Stimulated activated naive CD8-positive, alpha-beta T cell treated with anti-CD3 and anti-CD28 coated beads, Interleukin-15, amount 100 ng/mL, for 72 hours (primary cell): Measurements from ENCODE around the gene GIMAP8.

Source experiments
- ATAC-seq: fragments of 150-1000 bp; cut with Tn5 transposase; 2 replicates; pipeline ENCODE4 v1.10.0; 2021; ENCODE audit warnings: mild to moderate bottlenecking, moderate library complexity
- DNase-seq, 2 donors: peaks; one replicate each; pipeline ENCODE4 v3.0.0; 2021 to 2022
- H3K27ac Mint-ChIP-seq, 2 donors: one replicate each; pipeline ENCODE4 v1.8.0; 2022; ENCODE audit warnings: mild to moderate bottlenecking in 2 of 2, mixed read lengths in 2 of 2, moderate library complexity in 2 of 2
- H3K27me3 Mint-ChIP-seq: one replicate; pipeline ENCODE4 v1.8.0; 2022; ENCODE audit warnings: mixed read lengths
- H3K4me1 Mint-ChIP-seq: one replicate; pipeline ENCODE4 v1.8.0; 2022; ENCODE audit warnings: mild to moderate bottlenecking, mixed read lengths
- H3K4me3 Mint-ChIP-seq, 2 donors: one replicate each; pipeline ENCODE4 v1.8.0; 2022; ENCODE audit warnings: mild to moderate bottlenecking in 2 of 2, mixed read lengths in 2 of 2, moderate library complexity in 1 of 2
- H3K9me3 Mint-ChIP-seq, 2 donors: one replicate each; pipeline ENCODE4 v1.8.0; 2022; ENCODE audit warnings: mixed read lengths in 2 of 2

Gene GIMAP8

DNA sequence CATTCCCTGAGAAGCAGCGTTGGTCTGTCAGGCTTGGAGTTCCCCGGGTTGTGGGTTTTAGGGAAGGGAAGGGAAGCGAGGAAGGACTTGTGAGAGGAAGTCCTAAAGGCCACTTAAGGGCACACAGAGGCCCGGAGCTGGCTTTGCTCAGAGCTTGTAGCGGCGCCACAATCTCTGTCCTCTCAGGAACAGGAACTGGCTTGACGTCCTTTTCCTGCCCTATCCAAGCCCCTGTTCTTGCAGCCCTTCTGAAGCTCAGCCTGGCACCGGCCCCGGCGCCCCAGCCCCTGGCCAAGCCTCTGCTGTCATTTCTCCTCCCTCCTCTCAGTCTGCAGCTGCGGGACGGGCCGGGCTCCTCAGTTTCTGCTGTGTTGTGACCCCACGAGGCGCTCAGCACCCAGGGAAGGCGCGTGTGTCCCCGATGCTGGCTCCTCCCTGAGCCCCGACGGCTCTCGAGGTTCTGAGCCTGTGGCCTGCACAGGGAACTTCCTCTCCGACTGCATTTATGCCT, at the start of gene GIMAP8:
Gene GIMAP8, plus strand, starts transcription at position 140 of the 511 bp plus-strand sequence. CDS start 16,069 bp downstream, outside the sequence.
- H3K4me1 Mint-ChIP-seq = peaks cover 78% of the 10 kb centered on the region
- peak; percentile 74 to 76 for DNase-seq
- H3K4me3 Mint-ChIP-seq = peak within 1 kb of the TSS; percentile 89 to 100
- peaks cover 0 to 6% of the 10 kb centered on the region in 2 donors for H3K9me3 Mint-ChIP-seq
- H3K27me3 Mint-ChIP-seq = no peaks in the 10 kb centered on the region
- peak within 1 kb of the TSS; percentile 98 to 99 for H3K27ac Mint-ChIP-seq
- ATAC-seq = peak; percentile 68

DNA sequence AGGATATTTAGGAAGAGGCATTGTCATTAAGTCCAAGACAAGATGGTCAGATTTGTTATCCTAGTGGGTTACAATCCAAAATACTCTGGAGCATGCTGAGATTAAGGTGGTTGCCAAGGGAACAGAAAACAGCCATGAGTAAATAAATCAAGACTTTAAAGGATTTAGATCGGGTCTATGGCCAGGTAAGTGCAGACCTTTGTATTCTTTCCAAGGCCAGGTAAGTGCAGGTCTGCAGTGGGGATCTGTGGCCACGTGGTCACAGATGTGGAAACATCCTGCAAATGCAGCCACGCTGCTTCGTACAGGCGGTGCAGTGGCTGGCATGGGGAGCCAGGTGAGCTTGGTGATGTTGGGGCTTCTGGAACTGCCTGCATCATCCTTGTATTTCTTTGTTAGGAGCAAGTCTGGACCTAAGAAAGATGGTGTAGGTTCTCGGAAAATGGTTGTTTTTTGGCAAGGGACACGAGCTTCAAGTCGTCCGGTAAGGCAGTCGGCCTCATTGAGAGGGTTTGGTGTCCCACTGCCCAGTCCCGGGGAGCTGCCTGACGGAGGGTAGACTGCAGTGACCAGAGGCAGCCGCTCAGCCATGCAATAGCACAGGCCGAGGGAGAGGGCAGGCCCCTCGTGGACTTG, 49.5 kb upstream of the GIMAP8 start:
- no peak for DNase-seq
- Mint-ChIP-seq H3K27ac (no peak overlapping the region), H3K27me3 (no peaks in the 10 kb centered on the region), H3K9me3 (no peaks in the 10 kb centered on the region), H3K4me1 (peaks cover 53% of the 10 kb centered on the region), H3K4me3 (peak overlapping the region in 1 of 2 donors; percentile 24)
- ATAC-seq = no peak

DNA sequence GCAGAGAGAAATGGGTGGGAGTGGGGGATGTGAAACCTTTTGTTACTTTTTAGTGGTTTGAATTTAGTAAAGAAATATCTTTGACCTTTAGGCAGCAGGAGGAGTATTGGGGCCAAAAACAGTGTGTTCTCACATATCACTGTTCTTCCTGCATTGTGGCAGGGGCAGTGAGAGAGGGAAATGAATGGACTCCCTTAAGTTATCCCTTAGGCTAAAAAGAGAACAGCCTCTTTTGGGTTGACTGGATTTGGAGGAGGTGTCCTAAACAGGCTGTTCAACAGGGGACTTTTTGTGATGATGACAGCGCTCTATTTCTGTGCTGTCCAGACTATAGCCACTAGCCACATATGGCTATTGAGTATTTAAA, 49.0 kb upstream of the GIMAP8 start:
- Mint-ChIP-seq H3K27me3 (no peaks in the 10 kb centered on the region), H3K4me3 (peak overlapping the region in 1 of 2 donors; percentile 37), H3K4me1 (peaks cover 58% of the 10 kb centered on the region), H3K27ac (no peak overlapping the region), H3K9me3 (no peaks in the 10 kb centered on the region)
- ATAC-seq (no peak), DNase-seq (no peak)

DNA sequence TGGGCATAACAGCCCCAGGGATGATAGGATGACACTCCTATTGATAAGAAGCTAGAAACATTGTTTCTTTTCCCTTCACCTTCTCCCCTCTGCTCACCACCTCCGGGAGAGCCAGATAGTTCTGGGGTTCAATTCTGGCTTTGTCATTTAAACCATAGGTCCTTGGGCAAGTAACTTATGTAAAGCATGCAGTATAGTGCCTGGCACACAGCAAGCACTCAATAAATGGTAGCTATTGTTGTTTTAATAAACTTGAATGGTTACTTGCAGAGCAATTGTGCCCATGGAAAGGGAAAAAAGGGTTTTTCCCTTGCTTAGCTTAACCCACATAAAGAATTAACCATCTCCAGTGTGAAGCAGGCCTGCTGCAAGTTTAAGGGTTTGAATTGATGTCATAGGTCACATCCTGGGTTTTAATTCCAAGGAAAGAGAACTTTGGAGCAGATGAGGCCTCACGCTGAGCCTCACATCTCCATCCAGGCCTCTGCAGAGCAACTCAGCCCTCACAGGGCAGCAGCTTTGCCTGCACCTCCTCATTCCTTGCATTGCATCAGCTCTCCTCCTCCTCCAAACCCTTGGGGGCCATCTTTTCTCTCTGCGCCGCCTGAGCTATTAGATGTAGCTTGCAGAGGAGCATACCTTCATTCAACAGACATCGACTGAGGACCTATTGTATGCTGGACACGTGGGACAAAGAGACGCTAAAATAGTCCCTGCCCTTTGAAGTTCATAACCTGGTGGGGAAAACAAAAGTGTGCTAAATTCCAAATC, 48.4 kb upstream of the GIMAP8 start:
- H3K4me3 Mint-ChIP-seq = no peak overlapping the region
- H3K4me1 Mint-ChIP-seq = peaks cover 64% of the 10 kb centered on the region
- H3K27ac Mint-ChIP-seq = no peak overlapping the region
- no peak for ATAC-seq
- no peaks in the 10 kb centered on the region for H3K27me3 Mint-ChIP-seq
- no peak for DNase-seq
- no peaks in the 10 kb centered on the region for H3K9me3 Mint-ChIP-seq

DNA sequence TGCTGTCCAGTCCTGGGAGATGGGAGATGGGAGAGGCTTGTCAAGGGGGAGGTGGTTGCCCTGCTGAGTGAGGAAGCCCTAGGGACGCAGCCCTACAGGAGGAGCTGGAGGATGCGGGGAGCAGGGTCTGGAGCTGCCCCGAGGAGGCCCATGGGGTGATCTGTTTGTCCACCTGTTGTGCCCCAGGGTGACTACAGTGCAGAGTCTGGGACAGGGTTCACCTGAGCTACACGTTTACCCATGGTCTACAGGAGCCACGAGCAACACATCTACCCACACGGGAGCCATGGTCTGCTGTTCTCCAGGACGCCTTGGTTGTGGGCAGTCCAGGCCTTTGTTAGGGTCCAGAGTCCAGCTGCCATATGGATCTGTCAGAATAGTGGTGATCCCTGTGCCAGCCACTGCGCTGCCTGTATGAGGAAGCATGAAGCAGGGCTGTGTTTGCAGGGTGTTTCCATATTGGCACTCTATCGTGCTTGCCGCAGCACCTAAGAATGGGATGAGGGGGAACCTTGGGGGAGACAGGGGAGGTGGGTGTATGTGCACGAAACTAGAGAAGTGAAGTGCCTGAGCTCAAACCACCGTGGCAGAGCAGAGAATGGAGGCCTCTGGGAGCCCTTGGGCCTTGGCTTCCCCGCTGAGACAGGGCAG, 47.6 kb upstream of the GIMAP8 start:
- Mint-ChIP-seq H3K9me3 (no peaks in the 10 kb centered on the region), H3K4me3 (no peak overlapping the region), H3K4me1 (peaks cover 68% of the 10 kb centered on the region), H3K27ac (no peak overlapping the region), H3K27me3 (no peaks in the 10 kb centered on the region)
- ATAC-seq (no peak), DNase-seq (no peak)

DNA sequence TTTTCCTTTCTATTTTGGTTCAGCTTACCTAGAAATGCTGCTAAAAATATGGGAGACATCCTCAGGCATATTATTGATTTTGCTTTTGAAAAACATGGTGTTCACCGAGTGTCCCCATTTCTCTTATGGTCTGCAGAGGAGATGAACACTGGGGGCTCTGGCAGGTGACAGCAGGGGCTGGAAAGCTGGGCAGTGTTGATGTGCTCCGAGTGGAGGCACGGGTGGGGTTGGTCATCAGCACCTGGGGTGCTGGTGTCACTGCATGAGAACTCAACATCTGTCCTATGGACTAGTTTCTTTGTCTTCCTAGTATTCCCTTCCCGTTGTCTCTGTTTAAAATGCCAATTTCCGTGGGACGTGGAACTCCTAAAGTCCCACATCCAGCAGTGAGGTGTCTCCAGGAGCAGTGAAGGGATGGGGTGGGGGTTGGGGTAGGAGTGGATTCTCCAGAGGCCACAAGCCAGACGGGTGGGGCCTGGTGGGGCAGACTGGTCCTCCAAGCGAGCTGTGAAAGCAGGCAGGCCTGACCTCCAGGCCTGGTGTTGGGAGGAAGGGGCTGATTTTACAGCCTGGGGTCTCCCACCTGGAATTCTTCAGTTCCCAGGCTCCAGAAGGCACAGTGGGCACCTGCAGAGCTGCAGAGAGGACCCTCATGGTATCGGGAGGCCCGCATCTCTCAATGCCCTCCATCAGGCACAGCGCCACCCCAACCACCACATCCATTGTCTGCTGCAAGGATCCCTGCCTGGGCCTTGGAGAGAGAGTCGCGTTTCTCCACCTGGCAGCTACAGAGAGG, 46.9 kb upstream of the GIMAP8 start:
- peak overlapping the region; percentile 84 to 96 for H3K4me3 Mint-ChIP-seq
- no peaks in the 10 kb centered on the region for H3K9me3 Mint-ChIP-seq
- H3K27me3 Mint-ChIP-seq = no peaks in the 10 kb centered on the region
- ATAC-seq = no peak
- peak overlapping the region; percentile 92 for H3K27ac Mint-ChIP-seq
- H3K4me1 Mint-ChIP-seq = peaks cover 70% of the 10 kb centered on the region
- no peak for DNase-seq

DNA sequence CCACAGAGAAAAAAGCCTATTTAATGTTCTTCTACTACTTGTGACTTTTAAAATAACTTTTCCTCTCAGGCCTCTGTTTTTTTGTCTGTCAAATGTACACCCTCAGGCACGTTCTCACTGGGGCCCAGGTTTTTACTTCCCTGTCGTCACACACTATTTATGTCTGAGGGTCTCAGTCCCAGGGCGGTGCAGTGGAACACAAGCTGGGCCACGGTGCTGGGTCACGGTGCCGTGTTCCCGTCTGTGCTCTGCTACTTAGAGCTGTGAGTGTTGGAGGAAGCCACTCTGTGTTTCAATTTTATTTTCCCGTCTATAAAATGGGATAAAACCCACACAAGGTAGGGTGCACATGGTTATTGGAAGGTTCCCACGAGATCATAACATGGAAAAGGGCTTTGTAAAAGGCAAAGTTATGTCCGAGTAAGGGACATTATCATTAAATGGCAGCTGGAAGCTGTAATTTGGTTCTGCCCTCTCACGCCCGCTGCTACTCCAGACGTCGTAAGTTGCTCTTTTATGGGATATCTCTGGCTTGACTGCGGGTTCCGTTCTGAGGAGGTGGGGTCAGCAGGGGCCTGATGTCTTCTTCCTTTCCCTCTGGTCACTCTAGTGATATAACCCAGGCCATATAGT, 46.1 kb upstream of the GIMAP8 start:
- Mint-ChIP-seq H3K4me3 (peak overlapping the region; percentile 84 to 96), H3K4me1 (peaks cover 76% of the 10 kb centered on the region), H3K27me3 (no peaks in the 10 kb centered on the region), H3K27ac (peak overlapping the region; percentile 92), H3K9me3 (no peaks in the 10 kb centered on the region)
- DNase-seq (no peak), ATAC-seq (no peak)

DNA sequence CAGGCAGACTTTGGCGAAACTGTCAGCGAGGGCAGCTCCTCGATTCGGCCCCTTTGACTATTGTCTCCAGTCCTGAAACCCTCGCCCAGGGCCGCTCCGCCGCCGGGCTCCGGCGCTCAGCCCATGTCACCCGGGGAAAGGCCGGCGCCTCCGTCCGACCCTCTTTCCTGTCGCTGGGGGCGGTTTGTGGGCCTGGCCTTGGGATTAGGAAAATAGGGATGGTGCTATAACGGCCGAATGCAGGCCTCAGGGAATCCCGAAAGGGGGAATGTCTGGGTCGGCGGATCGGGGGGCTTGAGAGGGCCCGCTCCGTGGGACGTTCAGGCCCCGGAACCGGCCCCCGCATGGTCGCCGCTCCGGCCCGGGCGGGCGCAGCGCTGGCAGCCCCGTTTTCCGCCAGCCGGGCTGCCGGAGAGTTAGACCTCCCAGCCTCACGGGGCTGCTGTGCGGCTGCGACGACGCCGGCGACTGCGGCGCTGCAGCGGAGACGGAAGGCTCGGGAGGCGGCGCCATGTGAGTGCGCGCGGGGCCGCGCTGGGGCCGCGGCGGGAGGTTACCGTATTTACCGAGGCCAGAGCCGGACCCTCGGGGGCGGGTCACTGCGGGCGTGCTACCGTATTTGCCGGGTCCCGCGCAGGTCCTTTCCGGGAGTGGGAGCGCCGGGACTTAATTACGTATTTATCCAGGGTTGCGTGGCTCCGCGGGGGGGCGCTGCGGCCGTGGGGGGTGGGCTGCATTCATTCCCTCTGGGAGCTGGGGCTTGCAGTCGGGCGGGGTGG, 45.4 kb upstream of the GIMAP8 start:
- Mint-ChIP-seq H3K27me3 (no peaks in the 10 kb centered on the region), H3K9me3 (no peaks in the 10 kb centered on the region), H3K4me1 (peaks cover 76% of the 10 kb centered on the region), H3K27ac (peak overlapping the region; percentile 92), H3K4me3 (peak overlapping the region; percentile 84 to 96)
- DNase-seq (peak; percentile 86 to 90), ATAC-seq (peak; percentile 86)

DNA sequence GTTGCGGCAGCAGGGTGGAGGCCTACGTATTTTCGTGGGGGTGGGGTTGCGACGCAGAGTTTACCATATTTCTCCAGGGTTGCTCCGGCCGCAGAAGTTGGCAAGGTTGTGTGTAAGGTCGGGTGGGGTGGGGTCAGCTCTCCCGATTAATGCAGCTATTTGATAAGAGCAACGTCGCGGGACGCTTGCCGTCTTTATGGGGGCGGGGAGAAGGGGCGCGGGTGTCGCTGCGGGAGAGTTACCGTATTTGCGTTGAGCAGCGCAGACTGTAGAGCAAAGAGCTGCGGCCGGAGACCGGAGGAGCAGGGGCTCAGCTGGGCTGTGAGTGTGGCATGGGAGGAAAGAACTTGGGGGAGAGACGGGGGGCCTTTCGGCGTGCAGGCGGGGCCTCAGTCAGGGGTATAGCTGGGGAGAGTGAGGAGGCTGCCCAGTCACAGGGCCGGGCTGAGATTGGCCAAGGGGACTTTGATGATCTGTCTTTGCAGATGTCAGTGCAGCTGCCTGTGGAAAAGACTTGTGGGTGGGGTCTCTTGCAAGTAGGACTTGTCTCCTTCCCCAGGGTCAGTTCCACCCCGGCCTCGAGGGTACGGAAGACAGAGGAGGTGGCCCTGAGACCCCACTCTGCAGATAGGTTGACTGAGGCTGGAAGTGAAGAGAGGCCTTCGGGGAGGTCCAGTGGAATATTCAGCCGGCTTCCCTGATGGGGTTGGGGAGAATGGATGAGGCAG, 44.7 kb upstream of the GIMAP8 start:
- H3K27ac Mint-ChIP-seq = peak overlapping the region; percentile 92
- peaks cover 68% of the 10 kb centered on the region for H3K4me1 Mint-ChIP-seq
- H3K27me3 Mint-ChIP-seq = no peaks in the 10 kb centered on the region
- H3K4me3 Mint-ChIP-seq = peak overlapping the region; percentile 84 to 96
- DNase-seq (peak; percentile 55 to 60), ATAC-seq (peak; percentile 39)
- H3K9me3 Mint-ChIP-seq = no peaks in the 10 kb centered on the region

DNA sequence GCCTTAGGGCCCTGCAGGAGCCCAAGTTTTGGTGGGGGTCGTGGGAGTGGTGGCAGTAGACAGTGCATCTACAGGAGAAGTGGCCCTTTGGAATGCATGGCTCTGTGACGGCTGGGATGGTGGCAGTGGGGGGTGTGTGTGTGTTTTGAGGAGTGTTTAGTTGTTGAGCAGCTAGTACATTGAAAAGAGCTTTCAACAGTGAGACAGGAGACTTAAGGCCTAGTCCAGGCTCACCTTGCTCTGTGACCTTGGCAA, 44.2 kb upstream of the GIMAP8 start:
- ATAC-seq (no peak), DNase-seq (no peak)
- H3K4me3 Mint-ChIP-seq = peak overlapping the region; percentile 84 to 96
- H3K4me1 Mint-ChIP-seq = peaks cover 63% of the 10 kb centered on the region
- no peaks in the 10 kb centered on the region for H3K9me3 Mint-ChIP-seq
- peak overlapping the region; percentile 92 for H3K27ac Mint-ChIP-seq
- no peaks in the 10 kb centered on the region for H3K27me3 Mint-ChIP-seq

DNA sequence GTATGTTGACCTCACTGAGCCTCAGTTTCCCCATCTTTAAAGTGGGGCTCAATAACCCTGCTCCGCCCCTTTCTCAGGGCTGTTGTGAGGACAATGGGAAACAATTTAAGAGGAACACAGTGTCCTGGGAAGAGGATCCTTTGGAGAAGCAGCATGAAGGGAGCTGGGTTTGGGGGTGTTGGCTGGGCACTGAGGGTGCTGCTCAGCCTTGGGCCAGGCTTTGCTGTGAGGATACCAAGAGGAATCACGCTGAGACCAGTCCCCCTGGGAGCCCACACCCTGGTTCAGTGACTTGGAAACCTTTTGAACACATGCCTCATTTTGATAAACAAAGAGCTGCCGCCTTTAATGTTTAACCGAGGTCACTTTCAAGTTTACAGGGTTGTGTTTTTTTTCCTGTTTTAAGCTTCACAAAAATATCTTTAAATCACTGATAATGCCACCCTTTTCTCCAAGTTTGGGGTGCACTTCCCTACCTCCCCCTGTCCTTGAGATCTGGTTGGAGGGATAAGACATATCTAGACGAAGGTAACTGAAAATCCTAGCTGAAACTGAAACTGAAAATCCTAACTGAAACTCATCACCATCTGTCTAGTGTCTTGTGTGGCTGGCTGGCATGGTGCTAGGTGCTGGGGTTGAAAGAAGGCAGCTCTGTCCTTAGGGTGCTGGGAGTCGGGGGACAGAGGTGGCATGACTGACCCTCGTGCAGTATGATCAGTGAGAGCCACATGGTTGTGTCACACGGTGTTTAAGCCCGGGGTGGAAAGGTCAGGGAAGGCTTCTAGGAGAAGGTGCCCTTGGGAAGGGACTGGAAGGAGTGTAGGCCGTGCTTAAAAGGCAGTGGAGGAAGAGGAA, 43.6 kb upstream of the GIMAP8 start:
- Mint-ChIP-seq H3K9me3 (no peaks in the 10 kb centered on the region), H3K27ac (peak overlapping the region; percentile 92), H3K4me3 (peak overlapping the region; percentile 84 to 96), H3K27me3 (no peaks in the 10 kb centered on the region), H3K4me1 (peaks cover 58% of the 10 kb centered on the region)
- peak; percentile 67 for ATAC-seq
- DNase-seq = peak; percentile 36 to 50

DNA sequence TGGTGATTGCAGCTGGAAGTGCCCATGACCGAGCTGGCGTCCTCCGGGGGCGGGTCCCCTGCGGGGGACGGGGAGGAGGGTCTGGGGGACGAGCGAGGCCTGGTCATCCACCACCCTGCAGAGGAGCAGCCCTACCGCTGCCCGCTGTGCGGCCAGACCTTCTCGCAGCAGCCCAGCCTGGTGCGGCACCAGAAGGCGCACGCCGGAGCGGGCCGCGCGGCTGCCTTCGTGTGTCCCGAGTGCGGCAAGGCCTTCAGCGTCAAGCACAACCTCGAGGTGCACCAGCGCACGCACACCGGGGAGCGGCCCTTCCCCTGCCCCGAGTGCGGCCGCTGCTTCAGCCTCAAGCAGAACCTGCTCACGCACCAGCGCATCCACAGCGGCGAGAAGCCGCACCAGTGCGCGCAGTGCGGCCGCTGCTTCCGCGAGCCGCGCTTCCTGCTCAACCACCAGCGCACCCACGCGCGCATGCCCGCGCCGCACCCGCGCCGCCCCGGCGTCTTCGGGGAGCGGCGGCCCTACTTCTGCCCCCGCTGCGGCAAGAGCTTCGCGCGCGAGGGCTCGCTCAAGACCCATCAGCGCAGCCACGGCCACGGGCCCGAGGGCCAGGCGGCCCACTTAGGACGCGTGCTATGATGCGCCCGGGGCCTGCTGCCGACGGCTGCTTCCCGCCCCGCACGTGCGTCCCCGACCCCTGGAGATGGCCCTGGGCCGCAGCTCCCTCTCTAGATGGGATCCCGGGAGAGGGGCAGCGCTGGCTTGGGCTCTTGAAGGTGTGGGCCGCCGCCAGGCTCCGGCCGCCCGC, 42.6 kb upstream of the GIMAP8 start:
- no peaks in the 10 kb centered on the region for H3K27me3 Mint-ChIP-seq
- ATAC-seq (no peak), DNase-seq (no peak)
- H3K9me3 Mint-ChIP-seq = no peaks in the 10 kb centered on the region
- H3K27ac Mint-ChIP-seq = no peak overlapping the region
- H3K4me1 Mint-ChIP-seq = peaks cover 48% of the 10 kb centered on the region
- H3K4me3 Mint-ChIP-seq = no peak overlapping the region
